ENCODE results near the gene CRIP3.

CRIP3 gene

GRCh38 chr6:43338243-43338642 is 29.6 kb upstream of the CRIP3 start:
- in situ Hi-C loops (cut with MboI; ENCODE audit: low pct_unique_long_range_greater_than_20kb, low sequenced_read_pairs, unreplicated experiment) = no loop called here
- peak; percentile 33 for DNase-seq (ENCODE audit: low spot score)
- no peak for TF ChIP-seq CTCF (IDR thresholded peaks at IDR 0.05; ENCODE audit: extremely low read depth, insufficient read depth, missing control alignments)

GRCh38 chr6:43336382-43336781 is 27.8 kb upstream of the CRIP3 start:
- no peak for TF ChIP-seq CTCF (IDR thresholded peaks at IDR 0.05; ENCODE audit: extremely low read depth, insufficient read depth, missing control alignments)
- DNase-seq (ENCODE audit: low spot score) = no peak
- in situ Hi-C loops (cut with MboI; ENCODE audit: low pct_unique_long_range_greater_than_20kb, low sequenced_read_pairs, unreplicated experiment) = no loop called here

DNA sequence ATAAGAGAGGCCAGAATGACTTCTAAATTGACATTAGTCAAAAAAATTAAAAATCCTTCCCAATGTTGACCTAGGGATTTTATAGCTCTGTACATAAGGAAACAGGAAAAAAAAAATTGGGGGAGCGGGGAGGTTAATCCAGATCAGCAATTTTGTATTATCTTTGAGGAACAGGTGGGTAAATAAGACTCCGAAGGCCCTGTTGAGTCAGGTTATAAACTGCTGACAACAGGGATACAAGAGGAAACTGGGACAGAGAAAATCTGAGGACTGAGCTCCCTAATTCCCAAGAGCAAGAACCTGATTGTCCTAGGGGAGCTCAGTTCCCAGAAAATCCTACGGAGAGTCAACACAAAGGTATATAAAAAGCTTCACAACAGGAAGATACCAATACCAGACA is 26.8 kb upstream of the CRIP3 start:
- TF ChIP-seq CTCF (IDR thresholded peaks at IDR 0.05; ENCODE audit: extremely low read depth, insufficient read depth, missing control alignments) = no peak
- in situ Hi-C loops (cut with MboI; ENCODE audit: low pct_unique_long_range_greater_than_20kb, low sequenced_read_pairs, unreplicated experiment) = no loop called here
- DNase-seq (ENCODE audit: low spot score) = no peak

- no peak for DNase-seq (ENCODE audit: low spot score)
- in situ Hi-C loops (cut with MboI; ENCODE audit: low pct_unique_long_range_greater_than_20kb, low sequenced_read_pairs, unreplicated experiment) = no loop called here
- TF ChIP-seq CTCF (IDR thresholded peaks at IDR 0.05; ENCODE audit: extremely low read depth, insufficient read depth, missing control alignments) = peak; percentile 17
Measured at GRCh38 chr6:43334466-43335095, 26.0 kb upstream of the CRIP3 start.

DNA sequence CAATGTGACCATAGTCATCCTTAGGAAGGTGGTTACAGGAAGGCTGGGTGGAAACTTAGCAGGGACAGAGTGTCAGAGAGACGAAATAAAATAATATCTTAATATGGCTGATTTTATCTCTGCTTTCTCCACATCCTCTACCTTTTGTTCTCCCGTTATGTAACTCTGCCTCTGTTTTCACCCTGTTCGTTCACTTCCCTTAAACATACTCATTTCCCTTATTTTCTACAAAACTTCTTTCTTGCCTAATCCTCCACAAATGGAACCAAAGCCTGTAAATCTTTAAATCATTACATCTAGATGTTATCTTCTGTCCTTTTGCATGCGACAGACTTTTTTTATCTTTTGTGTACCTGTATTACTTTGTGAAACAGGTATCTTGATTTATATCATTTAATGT is 23.3 kb upstream of the CRIP3 start:
- no peak for TF ChIP-seq CTCF (IDR thresholded peaks at IDR 0.05; ENCODE audit: extremely low read depth, insufficient read depth, missing control alignments)
- DNase-seq (ENCODE audit: low spot score) = no peak
- in situ Hi-C loops (cut with MboI; ENCODE audit: low pct_unique_long_range_greater_than_20kb, low sequenced_read_pairs, unreplicated experiment) = no loop called here

DNA sequence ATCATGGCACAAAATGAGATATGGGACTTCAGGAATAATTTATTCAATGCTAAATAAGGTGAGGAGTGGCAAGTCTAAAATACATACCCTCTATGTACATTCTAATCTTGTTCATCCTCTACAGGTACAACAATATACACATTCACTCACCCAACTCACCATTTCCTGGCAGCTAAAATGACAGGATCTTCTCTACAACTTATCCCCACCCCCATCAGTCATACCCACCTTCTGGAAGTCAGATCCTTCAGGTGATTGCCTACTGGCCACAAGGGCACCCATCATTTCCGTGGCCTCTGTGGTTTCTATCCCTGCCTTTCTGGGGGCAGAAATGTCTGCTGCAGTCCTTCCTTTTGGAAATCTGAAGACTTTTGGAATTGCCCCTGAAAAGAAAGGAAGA is 22.8 kb upstream of the CRIP3 start:
- no peak for TF ChIP-seq CTCF (IDR thresholded peaks at IDR 0.05; ENCODE audit: extremely low read depth, insufficient read depth, missing control alignments)
- no peak for DNase-seq (ENCODE audit: low spot score)
- in situ Hi-C loops (cut with MboI; ENCODE audit: low pct_unique_long_range_greater_than_20kb, low sequenced_read_pairs, unreplicated experiment) = no loop called here

GRCh38 chr6:43328528-43328927 is 19.9 kb upstream of the CRIP3 start:
- TF ChIP-seq CTCF (IDR thresholded peaks at IDR 0.05; ENCODE audit: extremely low read depth, insufficient read depth, missing control alignments) = no peak
- in situ Hi-C loops (cut with MboI; ENCODE audit: low pct_unique_long_range_greater_than_20kb, low sequenced_read_pairs, unreplicated experiment) = no loop called here
- no peak for DNase-seq (ENCODE audit: low spot score)

Measured in GM13977 (cell line).